ENCODE measurements around the gene NRXN3. TPM values are rescaled to one million over a fixed set of nuclear protein-coding genes. Genes with fewer than 3 reads are reported as not detected.

Gene NRXN3
- total RNA-seq, 6 experiments from 2014 or later: 0.07 to 0.28 (median 0.11) TPM; not detected in 2

- H3K36me3 Mint-ChIP-seq (ENCODE audit: low read depth): no peaks in the 10 kb centered on the region
- no peak for DNase-seq
- H3K27me3 Mint-ChIP-seq (ENCODE audit: insufficient read depth): peaks cover 5% of the 10 kb centered on the region; the same call in 1 of the 2 replicates
- no peak overlapping the region for H3K27ac Mint-ChIP-seq
- TF ChIP-seq CTCF (IDR thresholded peaks at IDR 0.05): no peak
- H3K4me1 Mint-ChIP-seq (ENCODE audit: low read depth): no peaks in the 10 kb centered on the region
- H3K9me3 Mint-ChIP-seq: peaks cover 26% of the 10 kb centered on the region
- no peak overlapping the region for H3K4me3 Mint-ChIP-seq
These were observed 71.9 kb downstream of the NRXN3 start for GRCh38 chr14:78242086-78242485.

GRCh38 chr14:78243187-78243586 is 73.0 kb downstream of the NRXN3 start:
- no peaks in the 10 kb centered on the region for H3K4me1 Mint-ChIP-seq (ENCODE audit: low read depth)
- no peak for TF ChIP-seq CTCF (IDR thresholded peaks at IDR 0.05)
- H3K36me3 Mint-ChIP-seq (ENCODE audit: low read depth): no peaks in the 10 kb centered on the region

GRCh38 chr14:78245238-78245637 is 75.1 kb downstream of the NRXN3 start:
- Mint-ChIP-seq H3K27ac (no peak overlapping the region), H3K4me3 (no peak overlapping the region), H3K9me3 (peaks cover 19% of the 10 kb centered on the region), H3K27me3 (ENCODE audit: insufficient read depth) (peaks cover 3% of the 10 kb centered on the region; the same call in 1 of the 2 replicates), H3K36me3 (ENCODE audit: low read depth) (no peaks in the 10 kb centered on the region), H3K4me1 (ENCODE audit: low read depth) (no peaks in the 10 kb centered on the region)
- TF ChIP-seq CTCF (IDR thresholded peaks at IDR 0.05): no peak
- DNase-seq: no peak

More at GRCh38 chr14:78243187-78243586, 73.0 kb downstream of the NRXN3 start:
- DNase-seq: no peak
- Mint-ChIP-seq H3K27ac (no peak overlapping the region), H3K27me3 (ENCODE audit: insufficient read depth) (peaks cover 5% of the 10 kb centered on the region; the same call in 1 of the 2 replicates), H3K4me3 (no peak overlapping the region), H3K9me3 (peaks cover 19% of the 10 kb centered on the region)

- DNase-seq: no peak
- Mint-ChIP-seq H3K4me3 (no peak overlapping the region), H3K36me3 (ENCODE audit: low read depth) (no peaks in the 10 kb centered on the region), H3K4me1 (ENCODE audit: low read depth) (no peaks in the 10 kb centered on the region; the same call in 1 of the 2 replicates), H3K27me3 (ENCODE audit: insufficient read depth) (no peaks in the 10 kb centered on the region; the same call in 1 of the 2 replicates), H3K27ac (no peak overlapping the region), H3K9me3 (peaks cover 8% of the 10 kb centered on the region)
- TF ChIP-seq CTCF (IDR thresholded peaks at IDR 0.05): no peak
These were observed 78.4 kb downstream of the NRXN3 start for GRCh38 chr14:78248501-78249090.

GRCh38 chr14:78251308-78251707 is 81.1 kb downstream of the NRXN3 start:
- no peak for TF ChIP-seq CTCF (IDR thresholded peaks at IDR 0.05)
- Mint-ChIP-seq H3K9me3 (peaks cover 11% of the 10 kb centered on the region; the same call in 1 of the 2 replicates), H3K36me3 (ENCODE audit: low read depth) (no peaks in the 10 kb centered on the region), H3K27me3 (ENCODE audit: insufficient read depth) (no peaks in the 10 kb centered on the region; the same call in 1 of the 2 replicates), H3K4me3 (no peak overlapping the region), H3K4me1 (ENCODE audit: low read depth) (peaks cover 20% of the 10 kb centered on the region; the same call in 1 of the 2 replicates), H3K27ac (no peak overlapping the region)
- DNase-seq: no peak
